Adipocyte (in vitro differentiated cells): ENCODE data around the gene ALOX5.

Source experiments
- DNase-seq: peaks from one replicate; pipeline ENCODE4 v3.0.0-alpha.2; 2015; ENCODE audit warnings: low read depth
- H3K27me3 ChIP-seq: replicated peaks from 2 replicates; pipeline ENCODE4 v1.7.0; 2013; ENCODE audit warnings: mild to moderate bottlenecking, low read length, moderate library complexity; ENCODE audit not compliant: control insufficient read depth, insufficient read depth
- H3K36me3 ChIP-seq: 2 replicates; pipeline ENCODE4 v1.7.0; 2013; ENCODE audit warnings: low read length, mild to moderate bottlenecking, moderate library complexity; ENCODE audit not compliant: control insufficient read depth, insufficient read depth, severe bottlenecking
- H3K4me1 ChIP-seq: 2 replicates; pipeline ENCODE4 v1.7.0; 2013; ENCODE audit warnings: mild to moderate bottlenecking, low read length, moderate library complexity; ENCODE audit not compliant: control insufficient read depth, insufficient read depth
- H3K4me3 ChIP-seq: 2 replicates; pipeline ENCODE4 v1.7.0; 2013; ENCODE audit warnings: mild to moderate bottlenecking, low read length, moderate library complexity
- H3K9ac ChIP-seq: 2 replicates; pipeline ENCODE4 v1.7.0; 2013; ENCODE audit warnings: mild to moderate bottlenecking, low read length, moderate library complexity
- H3K9me3 ChIP-seq: 2 replicates; pipeline ENCODE4 v1.7.0; 2013; ENCODE audit warnings: mild to moderate bottlenecking, low read length, moderate library complexity; ENCODE audit not compliant: control insufficient read depth

Gene ALOX5

DNA sequence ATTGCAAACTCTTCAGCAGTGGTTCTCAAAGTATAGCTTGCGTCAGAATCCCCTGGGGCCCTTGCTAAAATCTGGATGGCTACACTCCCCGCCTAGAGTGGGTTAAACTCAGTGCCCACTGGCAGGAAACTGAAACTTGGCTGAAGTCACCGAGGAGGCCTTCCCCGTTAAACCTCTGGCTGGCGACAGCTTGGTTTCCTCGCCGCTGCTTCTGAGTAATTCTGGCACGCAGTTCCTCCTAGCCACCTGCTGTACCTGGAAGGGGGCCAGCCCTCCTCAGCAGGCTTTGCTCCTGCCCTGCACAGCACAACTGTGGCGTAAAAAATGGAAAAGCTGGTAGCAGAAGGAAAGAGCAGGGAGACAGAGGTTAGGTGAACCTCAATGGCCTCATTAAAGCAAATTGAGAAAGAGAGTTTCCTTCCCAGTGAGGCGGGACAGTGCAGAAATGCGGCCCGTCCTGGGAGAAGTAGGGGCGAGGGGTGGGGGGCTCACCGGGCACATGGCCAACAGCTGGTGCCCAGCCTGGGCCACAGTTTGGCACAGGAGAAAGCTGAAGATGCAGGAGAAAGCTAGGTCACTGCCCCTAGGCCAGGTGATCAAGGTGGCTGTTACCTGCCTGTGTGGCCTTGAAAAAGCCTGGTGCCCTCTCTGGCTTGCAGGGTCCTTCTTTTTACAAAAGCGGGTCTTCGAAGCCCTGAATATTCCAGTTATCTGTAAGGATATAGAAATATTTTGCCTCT lies 46.6 kb downstream of the ALOX5 start:
- H3K4me3 ChIP-seq: no peak overlapping the region
- H3K9ac ChIP-seq: no peak overlapping the region
- peaks cover 44% of the 10 kb centered on the region for H3K27me3 ChIP-seq
- peaks cover 5% of the 10 kb centered on the region for H3K4me1 ChIP-seq
- no peaks in the 10 kb centered on the region for H3K9me3 ChIP-seq
- peak; percentile 29 for DNase-seq
- no peaks in the 10 kb centered on the region for H3K36me3 ChIP-seq

DNA sequence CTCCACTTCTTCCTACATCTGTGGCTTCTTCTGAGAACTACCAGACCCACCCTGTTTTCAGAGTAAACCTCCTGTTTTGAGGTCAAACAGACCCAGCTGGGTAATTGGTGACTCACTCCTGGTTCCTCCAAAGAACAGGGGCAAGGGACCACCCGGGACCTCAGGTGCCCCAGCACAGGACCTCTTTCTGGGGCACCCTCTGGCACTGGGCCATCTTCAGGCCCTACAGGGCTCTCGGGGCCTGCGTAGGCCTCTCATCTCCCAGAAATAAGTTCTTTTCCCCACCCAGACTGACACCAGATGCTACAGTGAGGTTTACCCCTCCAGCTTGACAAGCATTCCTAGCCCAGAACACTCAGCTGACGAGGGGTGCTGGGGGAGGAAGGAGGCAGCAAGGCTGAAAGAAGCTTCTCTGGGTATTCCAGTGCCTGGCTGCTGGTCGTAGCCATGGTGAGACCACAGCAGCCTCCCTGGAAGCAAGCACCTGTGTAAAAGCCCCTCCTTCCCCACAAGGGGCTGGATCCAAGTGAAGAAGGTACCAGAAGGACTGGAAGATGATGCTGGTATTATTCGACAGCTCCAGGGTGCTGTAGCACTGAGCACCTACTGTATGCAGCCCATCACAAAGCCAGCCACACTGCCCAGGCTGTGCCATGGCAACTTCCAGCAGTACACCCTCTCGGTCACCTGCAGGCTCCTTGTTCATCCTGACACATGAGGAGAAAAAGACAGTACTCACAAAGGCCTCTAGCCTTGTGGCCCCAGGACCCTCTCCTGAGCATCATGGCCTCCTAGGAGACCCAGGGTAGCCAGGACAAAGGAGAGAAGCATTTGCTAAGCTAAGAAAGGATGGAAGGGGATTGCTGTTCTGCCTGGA lies 47.4 kb downstream of the ALOX5 start:
- Histone ChIP-seq H3K9me3 (no peaks in the 10 kb centered on the region), H3K36me3 (no peaks in the 10 kb centered on the region), H3K4me3 (no peak overlapping the region), H3K4me1 (peaks cover 5% of the 10 kb centered on the region), H3K27me3 (peaks cover 48% of the 10 kb centered on the region), H3K9ac (no peak overlapping the region)
- DNase-seq: no peak

DNA sequence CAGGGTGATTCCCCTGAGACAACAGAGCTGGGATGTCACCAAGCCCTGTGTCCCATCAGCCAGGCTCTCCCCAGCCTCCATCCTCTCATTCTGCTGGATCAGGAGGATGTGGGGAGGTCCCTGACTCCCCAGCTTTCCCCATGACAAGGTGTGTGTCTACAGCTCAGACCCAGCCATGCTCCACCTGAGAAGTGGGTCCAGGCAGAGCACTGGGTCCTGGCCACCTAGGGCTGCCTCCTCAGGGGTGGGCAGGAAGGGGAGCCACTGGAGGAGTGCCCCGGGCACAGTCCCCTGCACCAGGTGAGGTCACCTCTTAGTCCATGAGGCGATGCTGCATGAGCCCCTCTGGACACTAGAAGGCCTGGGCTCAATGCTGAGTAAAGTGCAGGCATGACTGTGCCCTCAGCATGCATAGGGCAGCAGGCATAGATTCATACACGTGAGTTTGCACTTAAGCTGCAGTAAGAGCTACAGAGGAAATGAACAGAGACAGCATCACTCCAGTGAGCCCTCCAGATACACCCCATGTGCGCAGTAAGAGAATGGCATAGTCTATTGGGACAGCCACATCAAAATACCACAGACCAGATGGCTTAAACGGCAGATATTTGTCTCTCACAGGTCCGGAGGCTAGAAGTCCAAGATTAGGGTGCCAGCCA lies 48.3 kb downstream of the ALOX5 start:
- Histone ChIP-seq H3K9me3 (no peaks in the 10 kb centered on the region), H3K9ac (no peak overlapping the region)

DNA sequence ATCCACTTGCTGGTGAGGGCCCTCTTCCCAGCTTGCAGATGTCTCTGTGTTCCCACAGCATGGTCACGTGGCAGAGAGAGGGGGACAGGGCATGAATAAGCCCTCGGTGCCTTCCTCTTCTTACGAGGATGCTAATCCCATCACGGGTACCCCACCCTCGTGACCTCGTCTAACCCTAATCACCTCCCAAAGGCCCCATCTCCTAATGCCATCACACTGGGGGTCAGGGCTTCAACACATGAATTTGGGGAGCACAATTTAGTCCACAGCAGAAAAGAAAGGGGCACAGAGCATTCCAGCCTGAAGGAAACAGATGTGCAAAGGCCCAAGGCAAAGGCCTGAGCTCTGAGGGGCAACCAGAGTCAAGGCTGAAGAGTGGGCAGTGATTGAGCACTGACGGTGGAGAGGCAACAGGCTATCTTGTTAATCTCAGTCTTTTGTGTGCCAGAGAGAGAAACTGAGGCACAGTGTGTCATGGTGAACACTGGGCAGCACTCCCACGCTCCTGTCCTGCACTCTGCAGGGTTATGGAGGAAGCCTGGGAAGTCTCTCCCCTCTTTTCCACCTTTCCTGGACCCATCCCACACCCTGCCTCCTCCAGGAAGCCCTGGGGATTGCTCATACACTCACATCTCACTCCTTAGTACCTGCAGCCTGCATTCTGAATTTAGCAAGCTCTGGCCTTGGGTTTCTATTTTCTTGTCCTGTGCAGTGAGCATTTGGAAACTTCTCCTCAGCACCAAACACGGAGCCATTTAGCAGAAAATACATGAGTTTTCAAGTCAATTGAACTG lies 49.0 kb downstream of the ALOX5 start:
- H3K27me3 ChIP-seq: peaks cover 44% of the 10 kb centered on the region
- peaks cover 5% of the 10 kb centered on the region for H3K4me1 ChIP-seq
- no peaks in the 10 kb centered on the region for H3K36me3 ChIP-seq
- H3K9ac ChIP-seq: no peak overlapping the region
- no peak for DNase-seq
- H3K9me3 ChIP-seq: no peaks in the 10 kb centered on the region
- H3K4me3 ChIP-seq: no peak overlapping the region

More for the DNA sequence above, 48.3 kb downstream of the ALOX5 start:
- peaks cover 5% of the 10 kb centered on the region for H3K4me1 ChIP-seq
- H3K27me3 ChIP-seq: peaks cover 47% of the 10 kb centered on the region
- H3K36me3 ChIP-seq: no peaks in the 10 kb centered on the region
- H3K4me3 ChIP-seq: no peak overlapping the region
- DNase-seq: no peak

DNA sequence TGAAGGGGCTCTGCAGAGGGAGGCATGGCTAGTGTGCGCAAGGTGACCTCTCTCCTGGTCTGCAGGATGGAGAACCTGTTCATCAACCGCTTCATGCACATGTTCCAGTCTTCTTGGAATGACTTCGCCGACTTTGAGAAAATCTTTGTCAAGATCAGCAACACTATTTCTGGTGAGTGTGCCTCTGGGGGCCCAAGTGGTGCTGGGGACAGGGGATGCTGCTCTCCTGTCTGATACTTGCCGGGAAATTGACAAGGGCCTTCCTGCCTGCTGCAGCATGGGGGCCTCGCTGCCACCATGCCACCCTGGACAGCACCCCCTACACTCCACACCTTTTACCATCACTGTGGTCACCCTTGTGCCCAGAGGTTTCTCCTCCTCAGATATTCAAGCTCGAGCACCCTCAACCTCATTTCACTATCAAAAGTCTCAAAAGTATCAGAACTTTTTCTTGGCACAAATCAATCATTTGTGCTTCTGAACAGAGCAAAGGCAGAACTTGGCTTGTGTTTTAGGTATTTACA lies 50.0 kb downstream of the ALOX5 start:
- peaks cover 54% of the 10 kb centered on the region for H3K27me3 ChIP-seq
- no peak for DNase-seq
- H3K4me1 ChIP-seq: peaks cover 5% of the 10 kb centered on the region
- H3K36me3 ChIP-seq: no peaks in the 10 kb centered on the region
- no peak overlapping the region for H3K4me3 ChIP-seq
- H3K9ac ChIP-seq: no peak overlapping the region
- H3K9me3 ChIP-seq: no peaks in the 10 kb centered on the region

DNA sequence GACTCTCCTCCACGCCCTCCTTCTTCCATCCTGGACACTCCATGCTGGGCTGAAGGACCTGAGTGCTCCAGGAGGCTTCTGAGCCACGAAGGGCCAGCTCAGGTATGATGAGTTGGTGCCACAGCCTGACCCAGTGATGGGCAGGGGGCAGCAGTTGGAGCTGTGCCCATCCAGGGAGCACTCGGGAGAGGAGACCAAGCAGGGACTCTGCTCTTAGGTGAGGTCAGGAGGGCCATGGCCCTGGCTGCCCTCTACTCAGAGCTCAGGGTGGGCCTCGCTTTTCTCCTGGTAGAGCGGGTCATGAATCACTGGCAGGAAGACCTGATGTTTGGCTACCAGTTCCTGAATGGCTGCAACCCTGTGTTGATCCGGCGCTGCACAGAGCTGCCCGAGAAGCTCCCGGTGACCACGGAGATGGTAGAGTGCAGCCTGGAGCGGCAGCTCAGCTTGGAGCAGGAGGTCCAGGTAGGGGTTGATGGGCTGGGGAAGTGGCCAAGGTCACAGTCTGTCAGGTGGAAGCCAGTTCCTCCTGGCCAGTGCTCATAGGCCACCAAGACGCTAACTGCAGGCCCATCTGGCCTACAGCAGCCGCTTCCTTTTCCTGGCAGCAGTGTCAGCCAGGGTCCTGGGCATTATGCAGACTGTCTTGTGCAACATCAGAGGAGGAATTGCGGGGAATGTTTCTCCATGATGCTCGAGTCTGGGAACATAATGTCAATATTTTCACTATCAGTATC lies 50.8 kb downstream of the ALOX5 start:
- no peak for DNase-seq
- no peaks in the 10 kb centered on the region for H3K4me1 ChIP-seq
- H3K27me3 ChIP-seq: peaks cover 59% of the 10 kb centered on the region
- H3K9me3 ChIP-seq: no peaks in the 10 kb centered on the region
- no peaks in the 10 kb centered on the region for H3K36me3 ChIP-seq
- H3K4me3 ChIP-seq: no peak overlapping the region
- no peak overlapping the region for H3K9ac ChIP-seq

DNA sequence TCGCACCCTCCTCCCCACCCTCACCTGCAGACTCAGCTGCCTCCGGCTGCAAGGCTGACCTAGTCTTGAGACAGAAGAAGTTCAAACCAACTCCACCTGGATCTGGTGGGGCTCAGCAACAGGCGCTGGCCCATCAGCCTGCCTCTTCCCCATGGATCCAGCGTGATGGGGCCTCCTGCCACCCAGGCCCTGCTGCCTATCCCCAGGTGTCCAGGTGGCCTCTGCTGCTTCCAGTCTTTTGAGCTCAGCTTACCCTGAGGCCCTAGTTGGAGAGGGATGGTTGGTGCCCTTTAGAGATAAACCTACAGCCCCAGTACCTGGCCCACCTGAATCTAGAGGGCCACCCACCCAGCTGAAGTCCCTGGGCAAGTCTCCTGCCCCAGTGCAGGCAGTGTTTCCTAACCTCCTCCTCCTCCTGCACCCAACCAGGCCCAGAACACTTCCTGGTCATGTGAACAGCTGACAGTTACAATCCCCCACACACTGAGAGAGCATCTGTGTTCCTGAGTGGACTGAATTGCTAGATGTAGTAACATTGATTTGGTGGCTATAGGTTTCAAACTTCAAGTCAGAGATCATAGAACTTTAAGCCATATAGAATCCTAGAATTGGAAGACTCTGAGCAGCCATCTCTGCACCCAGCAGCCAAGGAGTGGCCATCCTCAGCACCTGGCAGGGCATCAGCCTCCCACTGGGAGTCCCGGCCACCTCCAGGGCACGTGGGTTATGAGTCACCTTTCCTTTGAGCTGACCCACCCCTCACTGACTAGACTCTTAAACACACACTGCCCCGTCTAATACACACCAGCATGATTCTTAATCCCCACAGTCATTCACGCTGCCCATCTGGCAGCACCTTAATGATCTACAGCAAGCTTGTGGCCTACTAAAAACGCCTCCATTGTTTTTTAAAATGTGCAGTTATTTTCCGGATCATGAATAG lies 51.9 kb downstream of the ALOX5 start:
- H3K27me3 ChIP-seq: peaks cover 60% of the 10 kb centered on the region
- no peaks in the 10 kb centered on the region for H3K36me3 ChIP-seq
- DNase-seq: no peak
- H3K9me3 ChIP-seq: no peaks in the 10 kb centered on the region
- H3K9ac ChIP-seq: no peak overlapping the region
- no peak overlapping the region for H3K4me3 ChIP-seq
- no peaks in the 10 kb centered on the region for H3K4me1 ChIP-seq

DNA sequence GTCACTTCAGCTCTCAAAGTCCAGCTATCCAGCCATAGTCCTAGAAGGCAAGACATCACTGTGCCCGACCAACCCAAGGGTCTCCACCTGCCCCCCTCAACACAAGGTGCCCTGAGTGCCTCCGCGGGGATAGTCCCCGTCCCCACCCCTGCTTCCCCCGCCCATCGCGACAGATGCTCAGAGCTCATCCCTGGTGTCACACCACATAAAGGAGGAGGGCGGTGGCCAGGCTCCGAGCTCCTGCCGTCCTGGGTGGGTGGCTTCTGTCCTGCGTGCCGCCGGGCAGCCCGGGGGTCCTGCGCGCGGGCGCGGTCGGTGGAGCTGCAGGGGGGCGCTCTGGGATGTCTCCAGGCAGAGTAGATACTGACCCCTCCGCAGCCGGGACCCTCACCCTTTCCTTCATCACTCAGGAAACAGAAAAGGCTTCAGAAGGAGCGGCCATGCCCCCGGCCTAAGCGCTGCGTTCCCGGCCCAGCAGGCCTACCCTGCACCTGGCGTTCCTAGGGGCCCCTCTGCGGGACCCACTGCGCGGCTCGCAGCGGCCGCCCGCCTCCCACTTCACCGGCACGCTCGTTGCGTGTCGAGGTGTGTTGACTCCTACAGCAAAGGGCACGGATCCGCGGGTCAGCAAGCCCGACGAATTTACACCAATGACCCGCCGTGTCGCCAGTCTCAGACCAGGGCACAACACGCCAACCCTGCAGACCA lies 53.4 kb downstream of the ALOX5 start:
- Histone ChIP-seq H3K4me3 (no peak overlapping the region), H3K27me3 (peaks cover 59% of the 10 kb centered on the region), H3K9me3 (no peaks in the 10 kb centered on the region), H3K9ac (no peak overlapping the region), H3K4me1 (no peaks in the 10 kb centered on the region), H3K36me3 (no peaks in the 10 kb centered on the region)
- DNase-seq: no peak

DNA sequence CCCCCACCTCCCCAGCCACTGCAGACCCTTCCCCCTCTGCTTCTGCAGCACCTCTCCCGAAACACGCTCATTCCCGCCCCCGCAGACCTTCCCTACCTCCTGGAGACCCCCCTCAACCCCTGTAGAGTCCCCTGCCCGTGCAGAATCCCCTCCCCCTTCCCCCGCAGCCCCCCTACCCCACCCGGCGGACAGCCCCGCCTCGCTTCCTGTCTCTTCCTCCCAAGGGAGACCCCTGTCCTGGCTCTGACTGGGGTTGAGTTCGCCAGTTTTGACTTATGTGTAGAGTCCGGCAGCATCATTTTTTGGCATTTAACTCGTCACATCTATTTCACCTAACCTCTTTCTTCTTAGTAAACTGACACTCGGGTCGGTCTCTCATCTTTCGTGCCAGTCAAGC lies 54.0 kb downstream of the ALOX5 start:
- H3K4me3 ChIP-seq: no peak overlapping the region
- H3K27me3 ChIP-seq: peaks cover 54% of the 10 kb centered on the region
- no peaks in the 10 kb centered on the region for H3K36me3 ChIP-seq
- no peaks in the 10 kb centered on the region for H3K9me3 ChIP-seq
- H3K9ac ChIP-seq: no peak overlapping the region
- no peak for DNase-seq
- H3K4me1 ChIP-seq: no peaks in the 10 kb centered on the region
